HG03135 (cell line): Measurements from ENCODE around the gene SRRM2.

Source experiments
- ATAC-seq: cut with Tn5 transposase; IDR thresholded peaks from one replicate; pipeline ENCODE4 v1.9.1; 2021; ENCODE audit warnings: mild to moderate bottlenecking, moderate library complexity; ENCODE audit not compliant: unreplicated experiment

The SRRM2 gene

DNA sequence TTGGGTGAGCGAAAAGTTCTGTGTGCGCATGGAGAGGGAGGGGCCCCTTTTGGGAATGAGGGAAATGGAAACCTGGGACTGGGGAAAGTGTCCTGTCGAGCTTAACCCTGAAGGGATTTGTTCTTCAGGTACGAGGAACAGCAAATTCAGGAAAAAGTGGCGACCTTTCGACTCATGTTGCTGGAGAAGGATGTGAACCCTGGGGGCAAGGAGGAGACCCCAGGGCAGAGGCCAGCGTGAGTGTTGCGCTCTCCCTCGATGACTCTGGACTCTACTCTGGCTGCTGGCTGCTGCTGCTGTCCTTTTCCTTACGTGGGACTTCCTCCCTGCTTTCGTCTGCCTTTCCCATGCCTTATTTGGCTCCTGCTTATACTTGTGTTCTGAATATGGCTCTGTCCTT, 4.9 kb downstream of the SRRM2 start:
- no peak for ATAC-seq

DNA sequence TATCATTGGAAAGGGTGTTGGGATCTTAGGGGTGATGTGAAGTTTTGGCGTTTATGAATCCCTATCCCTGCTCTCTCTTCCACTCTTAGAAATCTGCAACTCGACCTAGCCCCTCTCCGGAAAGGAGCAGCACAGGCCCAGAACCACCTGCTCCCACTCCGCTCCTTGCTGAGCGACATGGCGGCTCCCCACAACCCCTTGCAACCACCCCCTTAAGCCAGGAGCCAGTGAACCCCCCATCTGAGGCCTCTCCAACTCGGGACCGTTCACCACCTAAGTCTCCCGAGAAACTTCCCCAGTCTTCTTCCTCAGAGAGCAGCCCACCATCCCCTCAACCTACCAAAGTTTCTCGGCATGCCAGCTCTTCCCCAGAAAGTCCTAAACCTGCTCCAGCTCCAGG, 9.0 kb downstream of the SRRM2 start:
- ATAC-seq: no peak

DNA sequence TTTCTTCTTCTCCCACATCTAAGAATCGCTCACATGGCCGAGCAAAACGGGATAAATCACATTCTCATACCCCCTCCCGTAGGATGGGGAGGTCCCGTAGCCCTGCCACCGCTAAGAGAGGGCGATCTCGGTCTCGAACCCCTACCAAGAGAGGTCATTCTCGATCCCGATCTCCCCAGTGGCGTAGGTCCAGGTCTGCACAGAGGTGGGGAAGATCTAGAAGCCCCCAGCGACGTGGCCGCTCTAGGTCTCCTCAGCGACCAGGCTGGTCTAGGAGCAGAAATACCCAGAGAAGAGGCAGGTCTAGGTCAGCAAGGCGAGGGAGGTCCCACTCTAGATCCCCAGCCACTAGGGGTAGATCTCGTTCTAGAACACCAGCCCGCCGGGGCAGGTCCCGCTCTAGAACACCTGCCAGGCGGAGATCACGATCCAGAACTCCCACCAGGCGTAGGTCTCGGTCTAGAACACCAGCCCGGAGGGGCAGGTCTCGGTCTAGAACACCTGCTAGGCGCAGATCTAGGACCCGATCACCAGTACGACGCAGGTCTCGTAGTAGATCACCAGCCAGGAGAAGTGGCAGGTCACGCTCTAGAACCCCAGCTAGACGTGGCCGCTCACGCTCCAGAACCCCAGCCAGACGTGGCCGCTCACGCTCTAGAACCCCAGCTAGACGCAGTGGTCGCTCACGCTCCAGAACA, 9.6 kb downstream of the SRRM2 start:
- no peak for ATAC-seq

DNA sequence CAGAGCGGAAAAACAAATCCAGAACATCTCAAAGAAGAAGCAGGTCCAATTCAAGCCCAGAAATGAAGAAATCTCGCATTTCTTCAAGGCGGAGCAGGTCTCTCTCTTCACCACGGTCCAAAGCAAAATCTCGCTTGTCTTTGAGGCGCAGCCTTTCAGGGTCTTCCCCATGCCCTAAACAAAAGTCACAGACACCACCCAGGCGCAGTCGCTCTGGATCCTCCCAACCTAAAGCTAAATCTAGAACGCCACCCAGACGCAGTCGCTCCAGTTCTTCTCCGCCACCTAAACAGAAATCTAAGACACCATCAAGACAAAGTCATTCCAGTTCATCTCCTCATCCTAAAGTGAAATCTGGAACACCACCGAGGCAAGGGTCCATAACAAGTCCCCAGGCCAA, 10.3 kb downstream of the SRRM2 start:
- ATAC-seq: no peak

DNA sequence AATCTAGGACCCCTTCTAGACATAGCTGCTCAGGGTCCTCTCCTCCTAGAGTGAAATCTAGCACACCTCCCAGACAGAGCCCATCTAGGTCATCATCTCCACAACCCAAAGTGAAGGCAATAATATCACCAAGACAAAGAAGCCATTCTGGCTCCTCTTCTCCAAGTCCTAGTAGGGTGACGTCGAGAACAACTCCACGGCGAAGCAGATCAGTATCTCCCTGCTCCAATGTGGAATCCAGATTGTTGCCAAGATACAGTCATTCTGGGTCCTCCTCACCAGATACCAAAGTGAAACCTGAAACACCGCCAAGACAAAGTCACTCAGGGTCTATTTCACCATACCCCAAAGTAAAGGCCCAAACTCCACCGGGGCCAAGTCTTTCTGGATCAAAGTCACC, 10.7 kb downstream of the SRRM2 start:
- no peak for ATAC-seq

DNA sequence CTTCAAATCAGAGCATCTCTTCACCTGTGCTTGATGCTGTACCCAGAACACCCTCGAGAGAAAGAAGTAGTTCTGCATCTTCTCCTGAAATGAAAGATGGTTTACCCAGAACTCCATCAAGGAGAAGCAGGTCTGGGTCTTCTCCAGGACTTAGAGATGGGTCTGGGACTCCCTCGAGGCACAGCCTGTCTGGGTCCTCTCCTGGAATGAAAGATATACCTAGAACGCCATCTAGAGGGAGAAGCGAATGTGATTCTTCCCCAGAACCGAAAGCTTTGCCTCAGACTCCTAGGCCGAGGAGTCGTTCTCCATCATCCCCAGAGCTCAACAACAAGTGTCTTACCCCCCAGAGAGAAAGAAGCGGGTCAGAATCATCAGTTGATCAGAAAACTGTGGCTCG, 12.3 kb downstream of the SRRM2 start:
- ATAC-seq: no peak

DNA sequence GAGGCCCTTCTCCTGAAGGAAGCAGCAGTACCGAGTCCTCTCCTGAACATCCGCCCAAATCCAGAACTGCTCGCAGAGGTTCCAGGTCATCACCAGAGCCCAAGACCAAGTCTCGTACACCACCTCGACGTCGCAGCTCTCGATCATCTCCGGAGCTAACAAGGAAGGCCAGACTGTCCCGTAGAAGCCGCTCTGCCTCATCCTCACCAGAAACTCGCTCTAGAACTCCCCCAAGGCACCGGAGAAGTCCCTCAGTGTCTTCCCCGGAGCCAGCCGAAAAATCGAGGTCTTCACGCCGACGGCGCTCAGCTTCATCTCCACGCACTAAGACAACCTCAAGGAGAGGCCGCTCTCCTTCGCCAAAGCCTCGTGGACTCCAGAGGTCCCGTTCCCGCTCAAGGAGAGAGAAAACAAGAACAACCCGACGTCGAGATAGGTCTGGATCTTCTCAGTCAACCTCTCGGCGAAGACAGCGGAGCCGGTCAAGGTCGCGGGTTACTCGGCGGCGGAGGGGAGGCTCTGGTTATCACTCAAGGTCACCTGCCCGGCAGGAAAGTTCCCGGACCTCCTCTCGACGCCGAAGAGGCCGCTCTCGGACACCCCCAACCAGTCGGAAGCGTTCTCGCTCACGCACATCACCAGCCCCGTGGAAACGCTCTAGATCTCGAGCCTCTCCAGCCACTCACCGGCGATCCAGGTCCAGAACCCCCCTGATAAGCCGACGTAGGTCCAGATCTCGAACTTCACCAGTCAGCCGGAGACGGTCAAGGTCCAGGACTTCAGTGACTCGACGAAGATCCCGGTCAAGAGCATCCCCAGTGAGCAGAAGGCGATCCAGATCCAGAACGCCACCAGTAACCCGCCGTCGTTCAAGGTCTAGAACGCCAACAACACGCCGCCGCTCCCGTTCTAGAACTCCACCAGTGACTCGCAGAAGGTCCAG, 13.3 kb downstream of the SRRM2 start:
- no peak for ATAC-seq

DNA sequence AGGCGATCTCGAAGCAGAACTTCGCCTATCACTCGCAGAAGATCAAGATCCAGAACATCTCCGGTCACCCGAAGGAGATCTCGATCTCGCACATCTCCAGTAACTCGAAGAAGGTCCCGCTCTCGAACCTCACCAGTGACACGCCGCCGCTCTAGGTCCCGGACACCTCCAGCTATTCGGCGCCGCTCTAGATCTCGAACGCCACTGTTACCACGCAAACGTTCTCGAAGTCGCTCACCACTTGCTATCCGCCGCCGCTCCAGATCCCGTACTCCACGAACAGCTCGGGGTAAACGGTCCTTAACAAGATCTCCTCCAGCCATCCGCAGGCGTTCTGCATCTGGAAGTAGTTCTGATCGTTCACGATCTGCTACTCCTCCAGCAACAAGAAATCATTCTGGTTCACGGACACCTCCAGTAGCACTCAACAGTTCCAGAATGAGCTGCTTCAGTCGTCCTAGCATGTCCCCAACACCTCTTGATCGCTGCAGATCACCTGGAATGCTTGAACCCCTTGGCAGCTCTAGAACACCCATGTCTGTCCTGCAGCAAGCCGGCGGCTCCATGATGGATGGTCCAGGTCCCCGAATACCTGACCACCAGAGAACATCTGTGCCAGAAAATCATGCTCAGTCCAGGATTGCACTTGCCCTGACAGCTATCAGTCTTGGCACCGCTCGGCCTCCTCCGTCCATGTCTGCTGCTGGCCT, 14.1 kb downstream of the SRRM2 start:
- no peak for ATAC-seq

DNA sequence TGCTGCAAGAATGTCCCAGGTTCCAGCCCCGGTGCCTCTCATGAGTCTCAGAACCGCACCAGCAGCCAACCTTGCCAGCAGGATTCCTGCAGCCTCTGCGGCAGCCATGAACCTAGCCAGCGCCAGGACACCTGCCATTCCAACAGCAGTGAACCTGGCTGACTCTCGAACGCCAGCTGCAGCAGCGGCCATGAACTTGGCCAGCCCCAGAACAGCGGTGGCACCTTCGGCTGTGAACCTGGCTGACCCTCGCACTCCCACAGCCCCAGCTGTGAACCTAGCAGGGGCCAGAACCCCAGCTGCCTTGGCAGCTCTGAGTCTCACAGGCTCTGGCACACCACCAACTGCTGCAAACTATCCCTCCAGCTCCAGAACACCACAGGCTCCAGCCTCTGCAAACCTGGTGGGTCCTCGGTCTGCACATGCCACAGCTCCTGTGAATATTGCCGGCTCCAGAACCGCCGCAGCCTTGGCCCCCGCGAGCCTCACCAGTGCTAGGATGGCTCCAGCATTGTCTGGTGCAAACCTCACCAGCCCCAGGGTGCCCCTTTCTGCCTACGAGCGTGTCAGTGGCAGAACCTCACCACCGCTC, 14.8 kb downstream of the SRRM2 start:
- ATAC-seq: no peak

DNA sequence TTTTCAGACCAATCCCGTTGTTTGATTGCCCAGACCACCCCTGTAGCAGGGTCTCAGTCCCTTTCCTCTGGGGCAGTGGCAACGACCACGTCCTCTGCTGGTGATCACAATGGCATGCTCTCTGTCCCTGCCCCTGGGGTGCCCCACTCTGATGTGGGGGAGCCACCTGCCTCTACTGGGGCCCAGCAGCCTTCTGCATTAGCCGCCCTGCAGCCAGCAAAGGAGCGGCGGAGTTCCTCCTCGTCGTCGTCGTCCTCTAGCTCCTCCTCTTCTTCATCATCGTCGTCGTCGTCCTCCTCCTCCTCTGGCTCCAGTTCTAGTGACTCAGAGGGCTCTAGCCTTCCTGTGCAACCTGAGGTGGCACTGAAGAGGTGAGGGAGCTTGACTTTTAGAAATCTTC, 15.5 kb downstream of the SRRM2 start:
- no peak for ATAC-seq

DNA sequence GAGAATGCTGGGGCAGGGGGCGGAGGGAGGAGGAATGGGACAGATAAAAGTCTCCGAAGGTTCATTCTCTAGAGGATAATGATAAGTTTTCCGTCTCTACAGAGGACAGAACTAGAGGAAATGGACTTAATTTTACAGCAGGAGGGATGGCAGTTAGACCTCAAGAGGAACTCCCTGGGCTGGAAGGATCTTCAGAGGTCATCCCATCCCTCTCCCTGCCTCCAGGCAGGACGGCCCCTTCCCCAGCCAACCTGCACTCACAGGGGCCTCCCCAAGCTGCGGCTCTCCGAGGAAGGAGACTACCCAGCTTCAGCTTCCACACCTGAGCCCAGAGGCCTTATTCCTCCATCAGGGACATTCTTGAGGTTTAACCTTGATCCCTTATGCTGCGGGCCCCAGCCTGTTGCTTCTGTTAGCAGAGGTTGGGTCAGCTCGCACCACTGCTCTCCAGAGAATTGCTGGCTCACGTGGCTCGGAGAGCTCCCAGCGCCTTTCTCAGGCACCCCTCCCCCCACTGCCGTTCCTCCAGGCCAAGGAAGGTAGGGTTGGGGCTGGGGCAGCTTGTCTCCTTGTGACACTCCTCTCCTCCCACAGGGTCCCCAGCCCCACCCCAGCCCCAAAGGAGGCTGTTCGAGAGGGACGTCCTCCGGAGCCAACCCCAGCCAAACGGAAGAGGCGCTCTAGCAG, 16.1 kb downstream of the SRRM2 start:
- no peak for ATAC-seq

DNA sequence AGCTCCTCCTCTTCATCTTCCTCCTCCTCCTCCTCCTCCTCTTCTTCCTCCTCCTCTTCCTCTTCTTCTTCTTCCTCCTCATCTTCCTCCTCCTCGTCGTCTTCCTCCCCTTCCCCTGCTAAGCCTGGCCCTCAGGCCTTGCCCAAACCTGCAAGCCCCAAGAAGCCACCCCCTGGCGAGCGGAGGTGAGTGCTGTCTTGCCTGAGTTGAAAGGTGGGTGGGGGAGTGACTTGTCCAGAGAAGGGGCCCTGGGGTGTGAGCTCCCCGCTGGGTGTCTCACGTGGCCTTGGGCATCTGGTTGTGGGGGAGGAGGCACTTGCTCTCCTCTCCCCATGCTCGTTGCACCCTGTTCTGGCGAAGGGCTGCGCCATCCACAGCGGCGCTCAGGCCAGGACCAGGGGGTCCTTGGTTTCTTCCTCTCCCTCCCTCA, 16.7 kb downstream of the SRRM2 start:
- ATAC-seq: no peak

DNA sequence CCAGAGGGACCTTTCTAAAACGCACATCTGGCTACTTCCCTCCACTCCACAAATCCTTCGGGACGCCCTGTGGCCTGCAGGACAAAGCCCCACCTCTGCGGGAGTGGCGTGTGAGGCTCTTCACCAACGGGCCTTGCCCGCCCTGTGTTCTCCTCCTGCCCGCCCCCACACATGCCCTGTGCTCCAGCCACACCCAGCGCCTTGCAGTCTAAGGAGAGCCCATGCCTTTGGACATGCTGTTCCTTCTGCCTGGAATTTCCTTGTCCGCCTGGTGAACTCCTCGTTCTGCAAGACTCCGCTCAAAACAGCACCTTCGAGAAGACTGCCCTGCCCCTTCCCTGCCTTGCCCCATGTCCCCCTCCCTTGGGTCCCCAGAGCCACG, 17.2 kb downstream of the SRRM2 start:
- ATAC-seq: no peak

DNA sequence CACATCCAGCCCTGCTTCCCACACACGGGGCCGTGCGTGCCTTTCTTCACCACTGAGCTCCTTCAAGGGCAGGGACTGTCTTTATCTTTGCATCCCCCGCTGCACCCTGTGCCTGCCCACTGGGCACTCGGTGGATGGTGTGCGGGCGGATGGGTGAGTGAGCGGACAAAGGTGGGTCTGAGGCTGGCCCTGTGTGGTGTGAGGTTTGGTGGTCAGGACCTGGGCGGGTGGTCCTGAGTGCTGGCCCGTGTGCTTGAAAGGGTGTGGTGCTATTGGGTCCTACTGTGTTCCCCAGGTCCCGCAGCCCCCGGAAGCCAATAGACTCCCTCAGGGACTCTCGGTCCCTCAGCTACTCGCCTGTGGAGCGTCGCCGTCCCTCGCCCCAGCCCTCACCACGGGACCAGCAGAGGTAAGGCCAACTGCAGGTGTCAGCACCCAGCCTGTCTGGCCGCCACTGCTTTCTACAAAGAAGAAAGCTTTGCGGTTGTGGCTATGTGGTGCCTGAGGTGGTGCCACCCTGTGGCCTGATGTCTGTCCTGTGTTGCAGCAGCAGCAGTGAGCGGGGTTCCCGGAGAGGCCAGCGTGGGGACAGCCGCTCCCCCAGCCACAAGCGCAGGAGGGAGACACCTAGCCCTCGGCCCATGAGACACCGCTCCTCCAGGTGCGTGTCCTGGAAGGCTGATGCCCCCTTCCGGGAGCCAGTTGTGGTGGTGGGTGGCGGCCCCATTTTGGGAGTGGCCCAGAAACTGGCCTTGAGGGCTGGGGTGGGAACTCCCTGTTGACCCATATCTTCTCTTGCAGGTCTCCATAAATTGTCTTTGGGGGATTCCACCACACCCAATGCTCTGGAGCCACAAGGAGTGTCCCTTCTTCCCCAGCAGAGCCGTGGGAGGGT, 17.9 kb downstream of the SRRM2 start:
- no peak for ATAC-seq

DNA sequence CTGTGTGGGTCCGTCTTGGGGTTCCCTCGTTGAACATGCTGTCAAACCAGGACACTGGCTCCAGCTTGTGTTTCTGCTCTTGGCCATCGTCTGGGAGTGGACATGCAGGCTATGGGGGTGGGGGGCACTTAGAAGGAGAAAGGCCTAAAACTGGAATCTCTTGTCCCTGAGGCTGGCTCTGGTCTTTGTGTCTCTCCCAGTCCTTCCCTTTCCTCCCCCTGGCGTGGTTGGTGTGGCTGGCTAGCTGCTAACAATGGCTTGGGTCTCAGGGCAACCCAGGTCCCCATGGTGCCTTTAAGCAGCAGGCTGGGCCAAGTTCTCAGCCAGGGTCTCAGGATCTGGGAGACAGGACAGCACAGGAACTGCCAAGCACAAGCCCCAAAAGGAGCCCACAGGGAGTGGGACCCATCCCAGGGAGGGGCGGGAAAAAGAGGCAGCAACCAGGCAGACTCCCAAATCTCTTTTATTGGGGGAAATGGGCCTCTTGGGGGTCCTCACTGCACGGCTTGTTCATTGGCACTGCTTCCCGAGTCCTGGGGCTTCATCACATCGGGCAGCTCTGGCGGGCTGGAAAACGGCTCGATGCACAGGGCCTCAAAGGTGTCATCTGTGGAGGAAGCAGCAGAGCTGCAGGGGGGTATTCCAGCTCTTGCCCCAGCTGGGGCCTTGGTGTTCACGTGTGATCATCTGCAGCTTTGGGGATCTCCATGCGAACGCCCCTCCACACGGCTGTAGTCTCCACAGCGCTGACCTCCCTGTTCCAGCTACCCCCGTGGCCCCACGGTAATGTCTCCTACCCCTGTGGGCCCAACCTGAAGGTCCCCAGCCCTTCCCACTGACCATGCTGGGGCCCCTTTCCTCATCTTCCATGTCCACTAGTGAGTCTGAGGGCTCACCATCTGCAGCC, 19.3 kb downstream of the SRRM2 start:
- ATAC-seq: no peak

DNA sequence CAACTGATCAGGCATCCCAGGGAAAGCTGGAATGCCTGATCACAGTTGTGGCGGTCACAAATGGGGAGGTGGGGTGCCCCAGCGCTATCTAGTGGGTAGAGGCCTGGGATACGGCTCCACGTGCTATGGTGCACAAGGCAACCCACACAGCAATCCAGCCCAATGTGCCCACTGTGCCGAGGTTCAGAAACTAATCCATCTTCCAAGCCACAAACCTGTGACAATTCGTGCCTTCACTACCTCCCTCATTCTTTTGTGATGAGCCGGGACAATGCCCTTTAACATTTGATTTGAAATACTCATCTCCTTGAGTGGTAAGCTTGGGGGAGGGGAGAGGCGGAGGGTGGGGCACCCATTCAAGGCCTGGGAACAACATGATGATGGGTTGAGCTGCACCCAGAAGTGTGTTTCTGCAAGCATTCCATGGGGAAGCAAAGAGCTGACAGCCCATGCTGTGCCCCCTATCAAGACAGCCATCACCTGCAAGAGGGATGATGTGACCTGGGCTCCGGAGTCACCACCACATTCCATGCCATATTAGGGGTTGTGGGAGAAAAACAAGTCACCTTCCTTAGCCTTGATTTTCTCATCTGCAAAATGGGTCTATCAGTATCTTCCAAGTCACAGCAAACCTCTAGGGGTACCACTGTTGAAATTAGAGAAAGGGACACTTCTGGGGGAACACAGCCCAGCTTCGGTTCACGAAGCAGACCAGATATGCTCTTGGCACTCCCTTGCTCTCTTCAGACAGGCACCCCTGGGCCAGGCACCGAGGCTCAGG, 20.9 kb downstream of the SRRM2 start:
- no peak for ATAC-seq

DNA sequence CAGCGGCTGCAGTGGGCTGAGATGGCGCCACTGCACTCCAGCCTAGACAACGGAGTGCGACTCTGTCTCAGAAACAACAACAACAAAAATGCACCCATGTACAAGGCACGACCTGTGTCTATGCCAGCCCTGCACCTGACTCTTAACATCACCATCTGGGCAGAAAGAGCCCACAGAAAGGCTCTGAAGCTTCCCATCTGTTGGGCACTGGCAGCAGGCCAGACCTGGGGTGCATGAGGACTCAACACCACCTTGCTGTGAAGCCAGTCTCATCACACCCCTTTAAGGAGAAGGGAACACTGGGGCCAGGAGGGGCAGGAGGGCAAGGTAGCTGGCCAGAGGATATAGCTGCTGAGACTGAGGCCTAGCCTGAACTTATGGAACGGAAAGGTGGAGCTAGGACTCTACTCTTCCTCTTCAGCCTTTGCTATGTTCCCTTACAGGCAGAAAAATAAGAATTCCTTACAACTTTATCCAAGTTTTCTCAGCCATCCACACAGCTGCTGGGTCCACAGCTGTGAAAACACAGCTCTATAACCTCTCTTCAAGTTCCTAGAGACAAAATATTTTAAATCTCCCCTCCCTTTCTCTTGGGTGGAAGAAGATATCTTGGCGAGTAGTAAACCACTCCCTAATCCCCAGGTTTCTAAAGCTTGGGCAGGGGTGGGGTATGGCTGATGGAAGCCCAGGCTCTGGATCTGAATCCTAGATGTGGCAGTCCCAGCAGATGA, 21.9 kb downstream of the SRRM2 start:
- ATAC-seq: no peak
